Measurements from ENCODE around the gene FAM3C. TPM values are rescaled to one million over a fixed set of nuclear protein-coding genes. Genes with fewer than 3 reads are reported as not detected.
"Not testable (repeated sequence)": the region's sequence is repeated elsewhere in the genome, so short reads cannot be mapped to it uniquely, and the experiment has no call there.

The FAM3C gene
- total and polyA plus RNA-seq, 10 of the 15 experiments (the other 5 are each of a cell fraction or from before 2014, with no cell fraction given): 11.0 to 110 (median 27.8) TPM

DNA sequence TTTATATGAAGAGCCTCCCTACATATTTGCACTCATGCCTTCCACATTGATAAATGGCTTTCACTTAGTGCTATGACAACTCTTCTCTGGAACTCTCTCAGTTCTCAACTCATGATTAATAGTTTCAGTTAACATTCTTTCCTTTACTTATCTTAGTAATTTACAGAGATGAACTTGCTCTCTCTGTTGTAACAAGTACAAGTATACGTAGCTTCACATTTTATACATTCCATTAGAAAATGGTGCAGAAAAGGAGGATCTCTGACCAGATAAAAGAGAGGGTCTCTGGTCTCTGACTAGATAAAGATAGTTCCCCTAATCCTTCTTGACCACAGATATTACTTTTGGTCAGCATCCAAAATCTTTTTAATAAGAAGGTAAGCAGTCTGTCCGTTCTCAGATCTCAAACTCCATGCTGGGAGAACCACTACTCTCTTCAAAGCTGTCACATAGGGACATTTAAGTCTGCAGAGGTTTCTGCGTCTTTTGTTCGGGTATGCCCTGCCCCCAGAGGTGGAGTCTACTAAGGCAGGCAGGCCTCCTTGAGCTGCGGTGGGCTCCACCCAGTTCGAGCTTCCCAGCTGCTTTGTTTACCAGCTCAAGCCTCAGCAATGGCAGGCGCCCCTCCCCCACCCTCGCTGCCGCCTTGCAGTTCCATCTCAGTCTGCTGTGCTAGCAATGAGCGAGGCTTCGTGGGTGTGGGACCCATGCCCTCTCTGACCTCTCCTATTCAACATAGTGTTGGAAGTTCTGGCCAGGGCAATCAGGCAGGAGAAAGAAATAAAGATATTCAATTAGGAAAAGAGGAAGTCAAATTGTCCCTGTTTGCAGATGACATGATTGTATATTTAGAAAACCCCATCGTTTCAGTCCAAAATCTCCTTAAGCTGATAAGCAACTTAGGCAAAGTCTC is 42.2 kb upstream of the FAM3C start:
- POLR2A ChIA-PET: interaction anchor here (0.6 to 1.5 kb wide), 7 partner anchors 12 to 93 kb away, joined by 3 to 7 read pairs (median 3); no protein-coding TSS in a partner anchor
- Histone ChIP-seq H2AFZ (ENCODE audit: control insufficient read depth, low read depth, low read length) (peak overlapping the region; percentile 16), H3K4me2 (ENCODE audit: control insufficient read depth, insufficient read depth) (peak overlapping the region; percentile 56), H3K4me1 (ENCODE audit: control insufficient read depth, insufficient read depth, low read length) (peaks cover 17% of the 10 kb centered on the region), H3K4me3 (peak overlapping the region; percentile 35; the same call in 1 of the 2 replicates)
- H3K27me3 ChIP-seq (replicated peaks in 1 of 2; ENCODE audit: control insufficient read depth in 2 of 2, insufficient read depth in 2 of 2, low read length in 1 of 2); H3K9ac ChIP-seq (ENCODE audit: control insufficient read depth, insufficient read depth, low read length); H3K36me3 ChIP-seq (ENCODE audit: control insufficient read depth in 2 of 2, insufficient read depth in 2 of 2, low read length in 1 of 2); H4K20me1 ChIP-seq (ENCODE audit: control insufficient read depth, insufficient read depth); H3K9me3 ChIP-seq (replicated peaks; ENCODE audit: control insufficient read depth, insufficient read depth, low read length); in situ Hi-C loops (cut with MboI); BruUV-seq (replicated peaks); FAIRE-seq; H3K79me2 ChIP-seq (ENCODE audit: control insufficient read depth, insufficient read depth, low read length); H3K27ac ChIP-seq (ENCODE audit: control insufficient read depth, insufficient read depth): not testable (repeated sequence)
- DNase-seq (ENCODE audit: low read depth, low spot score): peak; percentile 21
- RAD21 ChIA-PET (ENCODE audit: unreplicated experiment): interaction anchor here (0.6 to 2.8 kb wide), 10 partner anchors 13 to 499 kb away, joined by 3 to 22 read pairs (median 5); partner anchors contain the start of gene FAM3C
- intact Hi-C loops (cut with micrococcal nuclease; ENCODE audit: unreplicated experiment): loop anchor here (2.0 kb wide), 2 partner anchors 41 to 65 kb away; partner anchors contain the start of gene FAM3C
- ATAC-seq: peak; percentile 69
- WGBS (ENCODE audit: insufficient coverage, insufficient replicate concordance, low lambda C conversion rate, missing lambda C conversion rate): 2% methylated on average over 12 of the region's 12 CpGs
- CTCF ChIA-PET: interaction anchor here (0.6 to 2.9 kb wide), 12 partner anchors 13 to 109 kb away, joined by 3 to 13 read pairs (median 3); partner anchors contain the start of gene FAM3C
- TF ChIP-seq ATF7 (IDR thresholded peaks at IDR 0.05; ENCODE audit: low read depth) (peak; percentile 15; the same call in 1 of the 2 replicates), IKZF2 (IDR thresholded peaks at IDR 0.05) (peak; percentile 57 to 69; a peak in 2 of 4 replicates), DPF2 (IDR thresholded peaks at IDR 0.05) (peak; percentile 33; the same call in 1 of the 2 replicates), GATAD2B (conservative IDR thresholded peaks at IDR 0.05; ENCODE audit: low read depth) (peak; percentile 58), SPI1 (IDR thresholded peaks at IDR 0.05; ENCODE audit: borderline replicate concordance, insufficient read depth, low read depth, low read length) (peak; percentile 52; the same call in 1 of the 2 replicates), HDGF (IDR thresholded peaks at IDR 0.05) (0 out of 2 replicates have a peak, but pooled peaks have one; percentile 59), NBN (IDR thresholded peaks at IDR 0.05) (0 out of 2 replicates have a peak, but pooled peaks have one; percentile 43), MEF2B (IDR thresholded peaks at IDR 0.05; ENCODE audit: partially characterized antibody, poor library complexity, severe bottlenecking) (peak; percentile 13), CBX5 (IDR thresholded peaks at IDR 0.05; ENCODE audit: low read depth) (0 out of 2 replicates have a peak, but pooled peaks have one; percentile 40), IKZF1 (conservative IDR thresholded peaks at IDR 0.05) (peak; percentile 61; the same call in 1 of the 2 replicates), YY1 (IDR thresholded peaks at IDR 0.05; ENCODE audit: low read depth, low read length) (peak; percentile 40; the same call in 1 of the 2 replicates), RUNX3 (IDR thresholded peaks at IDR 0.05; ENCODE audit: low read length) (peak; percentile 30; the same call in 1 of the 2 replicates), NR2F1 (conservative IDR thresholded peaks at IDR 0.05) (peak; percentile 77), TCF12 (IDR thresholded peaks at IDR 0.05; ENCODE audit: low read depth, low read length) (0 out of 2 replicates have a peak, but pooled peaks have one; percentile 7), CHD2 (IDR thresholded peaks at IDR 0.05; ENCODE audit: borderline replicate concordance, low read depth, low read length) (0 out of 2 replicates have a peak, but pooled peaks have one; percentile 36)
- TF ChIP-seq, protein P1, sequence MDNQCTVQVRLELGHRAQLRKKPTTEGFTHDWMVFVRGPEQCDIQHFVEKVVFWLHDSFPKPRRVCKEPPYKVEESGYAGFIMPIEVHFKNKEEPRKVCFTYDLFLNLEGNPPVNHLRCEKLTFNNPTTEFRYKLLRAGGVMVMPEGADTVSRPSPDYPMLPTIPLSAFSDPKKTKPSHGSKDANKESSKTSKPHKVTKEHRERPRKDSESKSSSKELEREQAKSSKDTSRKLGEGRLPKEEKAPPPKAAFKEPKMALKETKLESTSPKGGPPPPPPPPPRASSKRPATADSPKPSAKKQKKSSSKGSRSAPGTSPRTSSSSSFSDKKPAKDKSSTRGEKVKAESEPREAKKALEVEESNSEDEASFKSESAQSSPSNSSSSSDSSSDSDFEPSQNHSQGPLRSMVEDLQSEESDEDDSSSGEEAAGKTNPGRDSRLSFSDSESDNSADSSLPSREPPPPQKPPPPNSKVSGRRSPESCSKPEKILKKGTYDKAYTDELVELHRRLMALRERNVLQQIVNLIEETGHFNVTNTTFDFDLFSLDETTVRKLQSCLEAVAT (IDR thresholded peaks at IDR 0.05): 0 out of 2 replicates have a peak, but pooled peaks have one; percentile 14
- SMC1A ChIA-PET (ENCODE audit: uncharacterized antibody, unreplicated experiment): interaction anchor here (0.7 to 3.9 kb wide), 21 partner anchors 10 to 109 kb away, joined by 3 to 28 read pairs (median 4); partner anchors contain the start of gene FAM3C

Data from GM12878 (cell line).